ENCODE results near the gene GNPTG.

GNPTG gene

DNA sequence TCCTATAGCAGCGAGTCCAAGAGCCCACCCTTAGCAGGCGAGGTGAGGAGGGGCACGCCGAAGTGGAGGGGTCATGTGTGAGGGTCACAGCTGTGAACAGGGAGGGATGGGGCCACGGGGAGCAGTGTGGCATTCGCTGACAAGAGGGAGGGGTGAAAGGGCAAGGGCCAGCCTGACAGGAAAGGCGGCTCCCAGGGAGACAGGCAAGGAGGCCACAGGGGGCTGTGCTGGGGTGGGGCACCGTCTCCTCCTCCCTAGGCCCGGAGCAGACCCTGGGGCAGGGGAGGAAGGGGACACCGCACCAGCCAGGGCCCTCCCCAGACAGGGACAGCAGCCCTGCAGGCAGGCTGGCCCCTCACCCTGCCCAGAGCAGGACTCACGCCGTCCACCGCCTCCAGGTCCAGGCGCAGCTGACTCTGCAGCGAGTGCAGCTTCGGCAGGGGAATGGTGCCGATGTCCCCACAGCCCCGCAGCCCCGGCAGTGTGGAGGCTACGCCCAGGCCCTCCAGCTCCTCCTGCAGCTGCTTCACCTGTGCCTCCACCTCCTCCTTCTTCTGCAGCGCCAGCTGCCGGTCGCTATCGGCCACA is 15.1 kb downstream of the GNPTG start:
- H3K79me1 ChIP-seq (ENCODE audit: low read length): no peaks in the 10 kb centered on the region
- no peak overlapping the region for H2BK5ac ChIP-seq (ENCODE audit: low read depth, low read length, poor library complexity)
- no peak overlapping the region for H4K91ac ChIP-seq (ENCODE audit: low read depth, low read length)
- H4K12ac ChIP-seq (ENCODE audit: low read depth, low read length): no peak overlapping the region
- no peak overlapping the region for H3K4me2 ChIP-seq (ENCODE audit: low read length)
- no peaks in the 10 kb centered on the region for H3K27me3 ChIP-seq (ENCODE audit: insufficient read depth, low read length)
- H3K36me3 ChIP-seq (ENCODE audit: control insufficient read depth in 1 of 2, insufficient read depth in 2 of 2, low read length in 2 of 2): peaks cover 60 to 64% of the 10 kb centered on the region in 2 experiments
- no peak overlapping the region for H2BK120ac ChIP-seq (ENCODE audit: insufficient read depth, low read length, poor library complexity)
- H3K79me2 ChIP-seq (ENCODE audit: control insufficient read depth, insufficient read depth, low read length, poor library complexity): no peaks in the 10 kb centered on the region
- H3K4me1 ChIP-seq (ENCODE audit: control insufficient read depth in 1 of 2, insufficient read depth in 2 of 2, low read length in 2 of 2): no peaks in the 10 kb centered on the region
- no peak for DNase-seq
- H3K4ac ChIP-seq (ENCODE audit: low read depth, low read length): no peak overlapping the region
- H2AFZ ChIP-seq (ENCODE audit: insufficient read depth, low read length, poor library complexity): no peak overlapping the region
- H3K14ac ChIP-seq (ENCODE audit: low read length): no peak overlapping the region
- H2BK12ac ChIP-seq (ENCODE audit: low read length): no peak overlapping the region
- H3K9me3 ChIP-seq (ENCODE audit: insufficient read depth, low read depth, low read length): no peaks in the 10 kb centered on the region
- H3K27ac ChIP-seq (ENCODE audit: low read depth, low read length): no peak overlapping the region
- no peak overlapping the region for H2AK5ac ChIP-seq (ENCODE audit: low read length)
- H3K23ac ChIP-seq (ENCODE audit: low read length): no peak overlapping the region
- no peak overlapping the region for H3K9ac ChIP-seq (ENCODE audit: low read length)
- H3K18ac ChIP-seq (ENCODE audit: low read length): peak overlapping the region; percentile 16
- WGBS (ENCODE audit: extremely low coverage, insufficient coverage, insufficient read length): no CpG with 5 or more reads among the region's 24 CpGs
- H4K8ac ChIP-seq (ENCODE audit: low read depth, low read length): no peak overlapping the region
- no peak overlapping the region for H3K4me3 ChIP-seq (ENCODE audit: low read depth, low read length)

DNA sequence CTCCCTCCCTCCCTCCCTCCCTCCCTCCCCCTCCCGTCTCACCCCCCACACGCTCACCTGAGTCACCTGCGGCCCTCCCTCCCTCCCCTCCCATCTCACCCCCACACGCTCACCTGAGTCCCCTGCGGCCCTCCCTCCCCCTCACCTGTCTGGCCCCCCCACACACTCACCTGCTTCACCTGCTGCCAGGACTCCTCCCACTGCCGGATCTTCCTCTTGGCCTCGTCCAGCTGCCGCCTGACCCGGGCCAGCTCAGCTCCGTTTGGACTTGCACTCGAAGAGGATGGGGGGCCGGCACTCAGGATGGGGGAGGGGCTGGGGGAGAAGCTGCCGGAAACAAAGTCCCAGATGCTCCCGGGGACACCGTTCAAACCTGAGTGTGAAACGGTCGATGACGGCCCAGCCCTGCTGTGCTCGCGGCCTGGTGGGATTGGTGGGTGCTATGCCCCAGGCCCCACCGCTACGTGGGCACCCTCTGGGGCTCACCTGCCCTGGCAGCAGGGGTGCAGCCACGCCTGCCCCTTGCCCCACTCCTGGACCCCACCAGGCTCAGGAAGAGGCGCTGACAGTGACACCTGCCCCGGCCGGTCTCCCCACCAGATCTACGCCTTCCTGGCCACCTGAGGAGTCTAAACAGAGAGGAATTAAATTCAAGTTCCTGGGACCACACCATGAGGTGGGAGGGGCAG is 15.9 kb downstream of the GNPTG start:
- Histone ChIP-seq H3K4me2 (ENCODE audit: low read length) (no peak overlapping the region), H3K79me1 (ENCODE audit: low read length) (no peaks in the 10 kb centered on the region), H2BK120ac (ENCODE audit: insufficient read depth, low read length, poor library complexity) (no peak overlapping the region), H3K36me3 (ENCODE audit: control insufficient read depth in 1 of 2, insufficient read depth in 2 of 2, low read length in 2 of 2) (peaks cover 55 to 56% of the 10 kb centered on the region in 2 experiments), H3K4me1 (ENCODE audit: control insufficient read depth in 1 of 2, insufficient read depth in 2 of 2, low read length in 2 of 2) (no peaks in the 10 kb centered on the region), H2BK5ac (ENCODE audit: low read depth, low read length, poor library complexity) (no peak overlapping the region), H2AK5ac (ENCODE audit: low read length) (no peak overlapping the region), H3K23ac (ENCODE audit: low read length) (no peak overlapping the region), H4K12ac (ENCODE audit: low read depth, low read length) (no peak overlapping the region), H3K14ac (ENCODE audit: low read length) (no peak overlapping the region), H3K79me2 (ENCODE audit: control insufficient read depth, insufficient read depth, low read length, poor library complexity) (no peaks in the 10 kb centered on the region), H3K4me3 (ENCODE audit: low read depth, low read length) (no peak overlapping the region), H2AFZ (ENCODE audit: insufficient read depth, low read length, poor library complexity) (no peak overlapping the region), H3K9me3 (ENCODE audit: insufficient read depth, low read depth, low read length) (peaks cover 2% of the 10 kb centered on the region), H4K91ac (ENCODE audit: low read depth, low read length) (no peak overlapping the region), H3K27me3 (ENCODE audit: insufficient read depth, low read length) (no peaks in the 10 kb centered on the region), H2BK12ac (ENCODE audit: low read length) (no peak overlapping the region), H4K8ac (ENCODE audit: low read depth, low read length) (no peak overlapping the region), H3K18ac (ENCODE audit: low read length) (no peak overlapping the region), H3K27ac (ENCODE audit: low read depth, low read length) (no peak overlapping the region), H3K4ac (ENCODE audit: low read depth, low read length) (no peak overlapping the region), H3K9ac (ENCODE audit: low read length) (no peak overlapping the region)
- no peak for DNase-seq
- no CpG with 5 or more reads among the region's 27 CpGs for WGBS (ENCODE audit: extremely low coverage, insufficient coverage, insufficient read length)

- Histone ChIP-seq H3K23ac (ENCODE audit: low read length) (no peak overlapping the region), H3K4ac (ENCODE audit: low read depth, low read length) (no peak overlapping the region), H3K18ac (ENCODE audit: low read length) (no peak overlapping the region), H3K36me3 (ENCODE audit: control insufficient read depth in 1 of 2, insufficient read depth in 2 of 2, low read length in 2 of 2) (peaks cover 47 to 52% of the 10 kb centered on the region in 2 experiments), H2AFZ (ENCODE audit: insufficient read depth, low read length, poor library complexity) (no peak overlapping the region), H4K12ac (ENCODE audit: low read depth, low read length) (no peak overlapping the region), H3K9me3 (ENCODE audit: insufficient read depth, low read depth, low read length) (peaks cover 2% of the 10 kb centered on the region), H2AK5ac (ENCODE audit: low read length) (no peak overlapping the region), H3K4me1 (ENCODE audit: control insufficient read depth in 1 of 2, insufficient read depth in 2 of 2, low read length in 2 of 2) (no peaks in the 10 kb centered on the region), H2BK12ac (ENCODE audit: low read length) (no peak overlapping the region), H4K8ac (ENCODE audit: low read depth, low read length) (no peak overlapping the region), H3K14ac (ENCODE audit: low read length) (no peak overlapping the region), H3K79me2 (ENCODE audit: control insufficient read depth, insufficient read depth, low read length, poor library complexity) (no peaks in the 10 kb centered on the region), H3K9ac (ENCODE audit: low read length) (no peak overlapping the region), H2BK5ac (ENCODE audit: low read depth, low read length, poor library complexity) (no peak overlapping the region), H3K4me3 (ENCODE audit: low read depth, low read length) (no peak overlapping the region), H3K27ac (ENCODE audit: low read depth, low read length) (no peak overlapping the region), H2BK120ac (ENCODE audit: insufficient read depth, low read length, poor library complexity) (no peak overlapping the region), H3K79me1 (ENCODE audit: low read length) (no peaks in the 10 kb centered on the region), H3K27me3 (ENCODE audit: insufficient read depth, low read length) (no peaks in the 10 kb centered on the region), H4K91ac (ENCODE audit: low read depth, low read length) (no peak overlapping the region), H3K4me2 (ENCODE audit: low read length) (no peak overlapping the region)
- no peak for DNase-seq
- no CpG with 5 or more reads among the region's 33 CpGs for WGBS (ENCODE audit: extremely low coverage, insufficient coverage, insufficient read length)
Measured at GRCh38 chr16:1371054-1371978, 19.6 kb downstream of the GNPTG start.

GRCh38 chr16:1372292-1372950 is 20.7 kb downstream of the GNPTG start:
- Histone ChIP-seq H3K27me3 (ENCODE audit: insufficient read depth, low read length) (no peaks in the 10 kb centered on the region), H3K23ac (ENCODE audit: low read length) (no peak overlapping the region), H3K4me3 (ENCODE audit: low read depth, low read length) (no peak overlapping the region), H3K27ac (ENCODE audit: low read depth, low read length) (no peak overlapping the region), H3K9me3 (ENCODE audit: insufficient read depth, low read depth, low read length) (peaks cover 4% of the 10 kb centered on the region), H2BK120ac (ENCODE audit: insufficient read depth, low read length, poor library complexity) (no peak overlapping the region), H4K12ac (ENCODE audit: low read depth, low read length) (no peak overlapping the region), H4K91ac (ENCODE audit: low read depth, low read length) (no peak overlapping the region), H3K4me1 (ENCODE audit: control insufficient read depth in 1 of 2, insufficient read depth in 2 of 2, low read length in 2 of 2) (peaks cover 0 to under 1% of the 10 kb centered on the region in 2 experiments), H3K9ac (ENCODE audit: low read length) (no peak overlapping the region), H3K36me3 (ENCODE audit: control insufficient read depth in 1 of 2, insufficient read depth in 2 of 2, low read length in 2 of 2) (peaks cover 39 to 43% of the 10 kb centered on the region in 2 experiments), H3K79me1 (ENCODE audit: low read length) (no peaks in the 10 kb centered on the region), H3K4me2 (ENCODE audit: low read length) (no peak overlapping the region), H4K8ac (ENCODE audit: low read depth, low read length) (no peak overlapping the region), H2AK5ac (ENCODE audit: low read length) (no peak overlapping the region), H2BK12ac (ENCODE audit: low read length) (no peak overlapping the region), H3K79me2 (ENCODE audit: control insufficient read depth, insufficient read depth, low read length, poor library complexity) (peaks cover 2% of the 10 kb centered on the region), H2AFZ (ENCODE audit: insufficient read depth, low read length, poor library complexity) (no peak overlapping the region), H3K14ac (ENCODE audit: low read length) (no peak overlapping the region), H2BK5ac (ENCODE audit: low read depth, low read length, poor library complexity) (no peak overlapping the region), H3K4ac (ENCODE audit: low read depth, low read length) (no peak overlapping the region), H3K18ac (ENCODE audit: low read length) (no peak overlapping the region)
- WGBS (ENCODE audit: extremely low coverage, insufficient coverage, insufficient read length): no CpG with 5 or more reads among the region's 21 CpGs
- DNase-seq: no peak
